RPMI7951 (cell line): ENCODE measurements around the gene TASL. TPM values are rescaled to one million over a fixed set of nuclear protein-coding genes. Genes with fewer than 3 reads are reported as not detected.
A peak's percentile ranks its signal among the peaks of the same experiment; 100 is the strongest.
"Not testable (repeated sequence)": the region's sequence is repeated elsewhere in the genome, so short reads cannot be mapped to it uniquely, and the experiment has no call there.

ENCODE experiments used
- DNase-seq: peaks from one replicate; pipeline ENCODE4 v3.0.0-alpha.2; 2012; ENCODE audit warnings: low read depth
- total RNA-seq: library from RNA; depleted of rRNA; stranded (reverse); fragments of >200 nt; shearing (Covaris generic); gene quantifications from 2 replicates; pipeline ENCODE4 v1.2.3, GENCODE V29; 2014; rRNA removed

TASL gene
- total RNA-seq, 1 experiment from 2014 or later = not detected

GRCh38 chrX:30580641-30581040, 3.1 kb upstream of the TASL start:
- DNase-seq = no peak

- no peak for DNase-seq
Measured at GRCh38 chrX:30576881-30577280, 685 bp downstream of the TASL start.

GRCh38 chrX:30573125-30573524, 4.4 kb downstream of the TASL start:
- DNase-seq = no peak

- no peak for DNase-seq
Measured at GRCh38 chrX:30572678-30573077, 4.9 kb downstream of the TASL start.

GRCh38 chrX:30572004-30572403, 5.6 kb downstream of the TASL start:
- DNase-seq = no peak

- DNase-seq = peak; percentile 15
Measured at GRCh38 chrX:30570505-30570904, 7.1 kb downstream of the TASL start.

GRCh38 chrX:30568136-30568535, 9.4 kb downstream of the TASL start:
- DNase-seq = peak; percentile 57

- DNase-seq = not testable (repeated sequence)
Measured at GRCh38 chrX:30563070-30563469, 14.5 kb downstream of the TASL start.

- DNase-seq = no peak
Measured at GRCh38 chrX:30561191-30561590, 16.4 kb downstream of the TASL start.

- DNase-seq = no peak
Measured at GRCh38 chrX:30538271-30538670, 39.3 kb downstream of the TASL start.

GRCh38 chrX:30533835-30534234, 43.7 kb downstream of the TASL start:
- no peak for DNase-seq

- DNase-seq = no peak
Measured at GRCh38 chrX:30533266-30533665, 44.3 kb downstream of the TASL start.

- DNase-seq = peak; percentile 9
Measured at GRCh38 chrX:30530606-30531005, 47.0 kb downstream of the TASL start.

- DNase-seq = no peak
Measured at GRCh38 chrX:30525732-30526131, 51.8 kb downstream of the TASL start.

GRCh38 chrX:30521440-30522182, 56.0 kb downstream of the TASL start:
- peak; percentile 33 for DNase-seq

- DNase-seq = peak; percentile 4
Measured at GRCh38 chrX:30513284-30513683, 64.3 kb downstream of the TASL start.

Other genes with a start within 250 kb of the TASL start
- 6.6 and 7.2 TPM in 2 replicates for gene GK, start 75.7 kb upstream of the TASL start, total RNA-seq